Panc1 (cell line): Measurements from ENCODE around the gene GNS. TPM values are rescaled to one million over a fixed set of nuclear protein-coding genes. Genes with fewer than 3 reads are reported as not detected.

ENCODE experiments used
- ATAC-seq: fragments of 200-7000 bp; cut with Tn5 transposase; 2 replicates; pipeline ENCODE4 v1.9.1; 2020; ENCODE audit warnings: mild to moderate bottlenecking, moderate library complexity
- BruUV-seq: library from RNA; stranded (reverse); fragments of 400-500 nt; replicated peaks from 2 replicates; lab custom pipeline; 2021; lab: Mats Ljungman, UMichigan
- CTCF ChIA-PET: fragments of 300-600 bp; sonication (Branson Sonifier 250); formaldehyde crosslinking; loops from one replicate; lab custom pipeline; 2022; ENCODE audit warnings: antibody characterized with exemption; lab: Charles Lee
- POLR2A ChIA-PET: fragments of 300-600 bp; sonication (Branson Sonifier 250); formaldehyde crosslinking; loops from one replicate; lab custom pipeline; 2022; ENCODE audit warnings: antibody characterized with exemption; lab: Charles Lee
- DNase-seq: peaks from one replicate; pipeline ENCODE4 v3.0.0-alpha.2; 2010; ENCODE audit warnings: low read depth, low spot score
- H3K27ac ChIP-seq: 2 replicates; pipeline ENCODE4 v1.5.1; 2011; ENCODE audit warnings: mild to moderate bottlenecking, low read length, inconsistent platforms
- H3K27me3 ChIP-seq: fragments of 200-500 bp; sonication (Bioruptor generic); 2 replicates; pipeline ENCODE4 v1.6.0; 2014; ENCODE audit warnings: low read length, inconsistent platforms; ENCODE audit not compliant: control insufficient read depth, insufficient read depth
- H3K36me3 ChIP-seq: fragments of 200-500 bp; sonication (Bioruptor generic); 2 replicates; pipeline ENCODE4 v1.5.1; 2014; ENCODE audit warnings: inconsistent platforms, mild to moderate bottlenecking, low read length, moderate library complexity; ENCODE audit not compliant: control insufficient read depth, insufficient read depth
- H3K4me1 ChIP-seq: 2 replicates; pipeline ENCODE4 v1.5.1; 2011; ENCODE audit warnings: inconsistent platforms, mild to moderate bottlenecking, low read length, moderate library complexity; ENCODE audit not compliant: control insufficient read depth, insufficient read depth
- H3K4me3 ChIP-seq, 2 experiments: 2 replicates each; pipeline ENCODE4 v1.5.1; 2011 to 2012; ENCODE audit warnings: low read depth in 2 of 2, low read length in 2 of 2, mild to moderate bottlenecking in 2 of 2, inconsistent platforms in 1 of 2, moderate library complexity in 1 of 2
- H3K9me3 ChIP-seq: fragments of 200-500 bp; sonication (Bioruptor generic); 2 replicates; pipeline ENCODE4 v1.5.1; 2014; ENCODE audit warnings: low read depth, mild to moderate bottlenecking, inconsistent platforms, low read length, moderate library complexity; ENCODE audit not compliant: control insufficient read depth, insufficient read depth
- CTCF ChIP-seq: fragments of 450-650 bp; IDR thresholded peaks from 2 replicates; pipeline ENCODE4 v1.5.1; 2017; ENCODE audit warnings: mild to moderate bottlenecking
- POLR2AphosphoS5 ChIP-seq: IDR thresholded peaks from 2 replicates; pipeline ENCODE4 v1.6.1; 2012; ENCODE audit warnings: mild to moderate bottlenecking, low read depth, low read length, moderate library complexity
- REST ChIP-seq, 2 experiments: IDR thresholded peaks; 2 replicates each; pipeline ENCODE4 v1.6.1; 2011 to 2012; ENCODE audit warnings: low read depth in 2 of 2, control low read depth in 1 of 2, low read length in 1 of 2, mild to moderate bottlenecking in 1 of 2, moderate library complexity in 1 of 2; ENCODE audit not compliant: insufficient read depth in 1 of 2
- SIN3A ChIP-seq: IDR thresholded peaks from 2 replicates; pipeline ENCODE4 v1.6.1; 2012; ENCODE audit warnings: low read depth, mild to moderate bottlenecking, low read length, moderate library complexity, borderline replicate concordance; ENCODE audit not compliant: insufficient read depth
- TCF7L2 ChIP-seq: IDR thresholded peaks from 2 replicates; pipeline ENCODE4 v1.6.1; 2011; ENCODE audit warnings: mild to moderate bottlenecking, low read depth, low read length, inconsistent platforms
- in situ Hi-C: cut with HindIII; loops from 2 replicates; pipeline ENCODE4 v1.10.0; 2016; ENCODE audit warnings: low sequenced_read_pairs, low pct_unique_long_range_greater_than_20kb
- intact Hi-C: fragments of 100-400 bp; cut with micrococcal nuclease; formaldehyde crosslinking; loops from one replicate; pipeline ENCODE4 v1.10.0; 2022; ENCODE audit not compliant: unreplicated experiment
- total RNA-seq: library from RNA; stranded (reverse); gene quantifications from one replicate; pipeline ENCODE4 v1.2.1, GENCODE V29; 2021; ENCODE audit not compliant: unreplicated experiment

GNS gene
- total RNA-seq, 1 experiment from 2014 or later, result 117 TPM

GRCh38 chr12:64700532-64700931, 58.7 kb downstream of the GNS start:
- H3K4me3 ChIP-seq, result no peak overlapping the region
- peaks cover 16% of the 10 kb centered on the region for H3K4me1 ChIP-seq
- BruUV-seq, result no TSS peak
- TF ChIP-seq TCF7L2 (no peak), SIN3A (no peak), REST (IDR thresholded peaks at IDR 0.05; ENCODE audit: insufficient read depth in 1 of 2, low read depth in 2 of 2, low read length in 1 of 2) (no peak), POLR2AphosphoS5 (no peak)
- in situ Hi-C loops, result no loop called here
- H3K27me3 ChIP-seq, result no peaks in the 10 kb centered on the region
- ChIA-PET POLR2A (no interaction called here), CTCF (interaction anchor here (0.6 kb wide), 1 partner anchor 10 kb away, joined by 6 read pairs; no protein-coding TSS in a partner anchor)
- no peak overlapping the region for H3K27ac ChIP-seq
- peaks cover 7% of the 10 kb centered on the region for H3K36me3 ChIP-seq
- ATAC-seq (no peak), DNase-seq (no peak)
- no peaks in the 10 kb centered on the region for H3K9me3 ChIP-seq
- intact Hi-C loops, result no loop called here

- H3K9me3 ChIP-seq, result no peaks in the 10 kb centered on the region
- intact Hi-C loops, result loop anchor here (5.0 kb wide), 1 partner anchor 87 kb away; the partner anchor contains the start of gene RASSF3
- H3K4me1 ChIP-seq, result peaks cover 25% of the 10 kb centered on the region
- in situ Hi-C loops, result no loop called here
- H3K36me3 ChIP-seq, result peaks cover 7% of the 10 kb centered on the region
- BruUV-seq, result no TSS peak
- TF ChIP-seq REST (IDR thresholded peaks at IDR 0.05; ENCODE audit: insufficient read depth in 1 of 2, low read depth in 2 of 2, low read length in 1 of 2), result no peak
- TF ChIP-seq POLR2AphosphoS5, result no peak
- TF ChIP-seq SIN3A, result no peak
- no peak for TF ChIP-seq CTCF
- no peak for TF ChIP-seq TCF7L2
- no peak overlapping the region for H3K4me3 ChIP-seq
- ATAC-seq, result no peak
- ChIA-PET POLR2A (no interaction called here), CTCF (no interaction called here)
- no peaks in the 10 kb centered on the region for H3K27me3 ChIP-seq
- DNase-seq, result no peak
- H3K27ac ChIP-seq, result no peak overlapping the region
Observed at GRCh38 chr12:64699504-64700115, 59.6 kb downstream of the GNS start.
